NB4 (cell line): ENCODE results near the gene EVC2.

Experiments used
- MYC ChIP-seq: IDR thresholded peaks from 2 replicates; pipeline ENCODE4 v1.6.1; 2011; ENCODE audit warnings: low read depth, low read length
- TF ChIP-seq, protein P1 (sequence below): IDR thresholded peaks from one replicate; pipeline ENCODE4 v1.5.1; 2012; ENCODE audit warnings: low read depth, low read length

DNA sequence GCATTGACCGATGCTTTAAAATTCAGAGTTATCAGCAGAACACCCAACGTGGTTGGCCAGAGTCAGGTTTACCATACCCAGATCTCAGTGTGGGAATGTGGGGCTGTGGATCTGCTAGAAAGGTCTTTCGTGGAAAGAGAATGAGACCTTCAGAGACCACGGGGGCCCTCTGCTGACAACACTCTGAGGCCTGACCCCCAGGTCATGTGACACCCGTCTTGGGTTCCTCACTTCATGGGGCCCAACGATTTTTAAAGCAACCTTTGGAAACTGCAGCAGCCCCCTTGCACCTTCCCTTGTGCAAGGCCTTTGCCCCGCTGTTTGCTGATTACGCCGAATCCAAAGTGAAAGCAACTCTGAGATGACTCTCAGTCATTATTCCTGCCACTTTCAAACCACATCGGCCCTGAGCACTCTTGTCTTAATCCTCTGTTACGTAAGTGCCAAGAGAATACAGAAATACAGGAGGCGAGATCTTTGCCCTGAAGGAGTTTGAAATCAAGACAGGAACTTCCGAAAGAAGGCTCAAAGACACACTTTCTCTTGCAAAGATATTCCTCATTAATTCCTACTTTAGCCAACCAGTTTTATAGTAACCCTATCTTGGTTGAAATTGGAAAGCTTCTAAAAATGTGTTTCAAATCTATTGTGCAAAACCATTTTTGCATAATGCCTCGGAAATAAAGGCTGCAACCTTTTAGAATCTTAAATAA, 88.3 kb downstream of the EVC2 start:
- TF ChIP-seq, protein P1, sequence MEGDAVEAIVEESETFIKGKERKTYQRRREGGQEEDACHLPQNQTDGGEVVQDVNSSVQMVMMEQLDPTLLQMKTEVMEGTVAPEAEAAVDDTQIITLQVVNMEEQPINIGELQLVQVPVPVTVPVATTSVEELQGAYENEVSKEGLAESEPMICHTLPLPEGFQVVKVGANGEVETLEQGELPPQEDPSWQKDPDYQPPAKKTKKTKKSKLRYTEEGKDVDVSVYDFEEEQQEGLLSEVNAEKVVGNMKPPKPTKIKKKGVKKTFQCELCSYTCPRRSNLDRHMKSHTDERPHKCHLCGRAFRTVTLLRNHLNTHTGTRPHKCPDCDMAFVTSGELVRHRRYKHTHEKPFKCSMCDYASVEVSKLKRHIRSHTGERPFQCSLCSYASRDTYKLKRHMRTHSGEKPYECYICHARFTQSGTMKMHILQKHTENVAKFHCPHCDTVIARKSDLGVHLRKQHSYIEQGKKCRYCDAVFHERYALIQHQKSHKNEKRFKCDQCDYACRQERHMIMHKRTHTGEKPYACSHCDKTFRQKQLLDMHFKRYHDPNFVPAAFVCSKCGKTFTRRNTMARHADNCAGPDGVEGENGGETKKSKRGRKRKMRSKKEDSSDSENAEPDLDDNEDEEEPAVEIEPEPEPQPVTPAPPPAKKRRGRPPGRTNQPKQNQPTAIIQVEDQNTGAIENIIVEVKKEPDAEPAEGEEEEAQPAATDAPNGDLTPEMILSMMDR: no peak
- TF ChIP-seq MYC: no peak
